Dermis lymphatic vessel endothelial cell (primary cell): ENCODE results near the gene ZNF415. TPM values are rescaled to one million over a fixed set of nuclear protein-coding genes. Genes with fewer than 3 reads are reported as not detected.

ENCODE experiments used
- total RNA-seq: library from RNA; depleted of rRNA; stranded (reverse); fragments of >200 nt; gene quantifications from 2 replicates; pipeline ENCODE4 v1.2.1, GENCODE V29; 2014

ZNF415 gene
- under 0.01 and 0.60 TPM in 2 replicates for total RNA-seq

GRCh38 chr19:53132141-53132991 lies at the start of gene ZNF415:
TSS of gene ZNF415 (minus strand) at chr19:53132910. CDS start at chr19:53122676, 10,234 bp downstream.

GRCh38 chr19:53103234-53104203 lies 29.2 kb downstream of the ZNF415 start, which contains the start of gene ZNF160:
TSS of gene ZNF160 (minus strand) at chr19:53103422. CDS start at chr19:53086276, 17,146 bp downstream.

Other genes starting within 250 kb of the ZNF415 start
- gene ZNF320, start 235.3 kb downstream of the ZNF415 start, total RNA-seq: 4.8 and 9.5 TPM in 2 replicates
- 4.4 and 5.7 TPM in 2 replicates for gene ZNF888, start 209.5 kb downstream of the ZNF415 start, total RNA-seq
- 5.0 and 8.9 TPM in 2 replicates for gene ZNF816, start 170.0 kb downstream of the ZNF415 start, total RNA-seq
- not detected in 2 replicates for gene ERVV-1, start 119.0 kb downstream of the ZNF415 start, total RNA-seq
- gene ERVV-2, start 88.2 kb downstream of the ZNF415 start, total RNA-seq: not detected in 2 replicates
- gene ZNF160, start 29.5 kb downstream of the ZNF415 start, total RNA-seq: 16.9 and 18.7 TPM in 2 replicates
- 4.4 and 6.8 TPM in 2 replicates for gene ZNF347, start 26.1 kb upstream of the ZNF415 start, total RNA-seq
- 1.4 and 2.5 TPM in 2 replicates for gene ZNF665, start 60.4 kb upstream of the ZNF415 start, total RNA-seq
- gene ZNF677, start 122.0 kb upstream of the ZNF415 start, total RNA-seq: 13.3 and 13.7 TPM in 2 replicates
- gene VN1R2, start 125.4 kb upstream of the ZNF415 start, total RNA-seq: not detected in 2 replicates
- gene VN1R4, start 134.8 kb upstream of the ZNF415 start, total RNA-seq: not detected in 2 replicates
- 8.2 and 10.3 TPM in 2 replicates for gene ZNF845, start 200.8 kb upstream of the ZNF415 start, total RNA-seq
- gene ZNF525, start 232.8 kb upstream of the ZNF415 start, total RNA-seq: 7.2 and 10.3 TPM in 2 replicates